HG03139 (cell line): ENCODE measurements around the gene RGS1.

Experiments used
- ATAC-seq: cut with Tn5 transposase; IDR thresholded peaks from one replicate; pipeline ENCODE4 v1.9.1; 2021; ENCODE audit not compliant: unreplicated experiment

The RGS1 gene

GRCh38 chr1:192552760-192553191, 22.8 kb upstream of the RGS1 start:
- no peak for ATAC-seq

GRCh38 chr1:192553741-192554140, 21.8 kb upstream of the RGS1 start:
- no peak for ATAC-seq

GRCh38 chr1:192554904-192555303, 20.7 kb upstream of the RGS1 start:
- ATAC-seq: no peak

- no peak for ATAC-seq
Measured at GRCh38 chr1:192555399-192555798, 20.2 kb upstream of the RGS1 start.

GRCh38 chr1:192557841-192558595, 17.6 kb upstream of the RGS1 start:
- ATAC-seq: no peak

DNA sequence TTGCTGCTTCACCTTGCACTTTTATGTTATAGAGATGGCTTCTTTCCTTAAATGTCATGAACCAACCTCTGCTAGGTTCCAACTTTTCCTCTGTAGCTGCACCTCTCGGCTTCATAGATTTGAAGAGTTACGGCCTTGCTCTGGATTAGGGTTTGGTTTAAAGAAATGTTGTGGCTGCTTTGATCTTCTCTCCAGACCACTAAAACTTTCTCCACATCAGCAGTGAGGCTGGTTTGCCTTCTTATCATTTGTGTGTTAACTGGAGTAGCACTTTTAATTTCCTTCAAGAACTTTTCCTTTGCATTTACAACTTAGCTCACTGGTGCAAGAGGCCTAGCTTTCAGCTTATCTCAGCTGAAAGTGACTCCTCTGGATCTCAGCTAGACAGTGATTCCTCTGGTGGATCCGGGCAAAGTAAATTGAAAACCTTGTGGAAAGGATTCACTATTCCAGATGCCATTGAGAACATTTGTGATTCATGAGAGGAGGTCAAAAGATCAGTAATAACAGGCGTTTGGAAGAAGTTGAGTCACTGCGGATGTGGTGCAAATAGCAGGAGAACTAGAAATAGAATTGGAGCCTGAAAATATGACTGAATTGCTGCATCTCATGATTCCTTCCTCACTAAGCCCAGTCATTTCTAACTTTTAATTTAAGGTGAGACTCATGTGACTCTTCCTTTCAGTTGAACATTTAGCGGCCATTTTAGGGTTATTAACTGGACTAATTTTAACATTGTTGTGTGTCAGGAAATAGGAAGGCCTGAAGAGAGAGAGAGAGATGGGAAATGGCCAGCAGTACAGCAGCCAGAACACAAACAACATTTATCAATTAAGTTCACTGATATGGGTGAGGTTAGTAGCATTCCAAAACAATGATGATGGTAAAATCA, 16.2 kb upstream of the RGS1 start:
- ATAC-seq: no peak

- ATAC-seq: no peak
Measured at GRCh38 chr1:192561301-192561700, 14.3 kb upstream of the RGS1 start.

- ATAC-seq: no peak
Measured at GRCh38 chr1:192563129-192563528, 12.4 kb upstream of the RGS1 start.

GRCh38 chr1:192564099-192564498, 11.5 kb upstream of the RGS1 start:
- no peak for ATAC-seq

DNA sequence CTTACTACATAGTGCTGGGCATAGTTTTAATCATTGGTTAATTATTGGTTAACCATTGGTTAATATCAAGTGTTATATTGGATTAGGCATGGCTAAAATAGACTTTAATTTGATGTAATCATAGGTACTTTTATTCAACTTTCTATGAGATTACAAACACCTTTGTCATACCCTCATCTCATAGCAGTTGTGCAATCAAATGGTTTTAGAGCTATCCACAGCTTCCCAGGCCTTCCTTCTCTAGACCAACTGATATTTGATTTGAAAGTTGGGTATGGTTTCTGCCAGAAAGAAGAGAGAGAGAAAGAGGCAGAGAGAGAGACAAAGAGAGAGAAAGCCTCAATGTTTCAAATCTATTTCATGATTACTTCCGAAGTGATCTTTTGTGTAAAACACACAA, 9.6 kb upstream of the RGS1 start:
- no peak for ATAC-seq

- no peak for ATAC-seq
Measured at GRCh38 chr1:192566657-192567056, 8.9 kb upstream of the RGS1 start.

- ATAC-seq: no peak
Measured at GRCh38 chr1:192568063-192568462, 7.5 kb upstream of the RGS1 start.

- ATAC-seq: no peak
Measured at GRCh38 chr1:192571668-192572067, 3.9 kb upstream of the RGS1 start.

GRCh38 chr1:192573499-192573898, 2.1 kb upstream of the RGS1 start:
- no peak for ATAC-seq

DNA sequence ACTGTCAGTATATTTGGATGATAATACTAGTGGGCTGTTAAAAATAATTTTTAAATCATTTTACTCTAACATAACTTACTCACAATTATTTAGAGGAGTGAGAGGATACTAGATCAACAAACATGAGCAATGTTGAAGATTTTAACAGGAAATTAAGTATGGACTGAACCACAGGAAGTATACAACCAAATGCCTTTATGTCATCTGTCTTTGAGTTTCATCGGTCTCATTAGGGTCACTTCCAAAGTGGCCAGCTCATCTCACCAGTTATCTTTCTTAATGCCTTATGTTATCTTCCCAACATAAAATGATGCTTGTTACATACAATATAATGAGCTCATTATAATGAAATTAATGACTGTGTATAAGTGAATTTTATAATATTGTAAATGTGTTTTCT, 1.5 kb upstream of the RGS1 start:
- ATAC-seq: no peak

- no peak for ATAC-seq
Measured at GRCh38 chr1:192576190-192577144, 894 bp downstream of the RGS1 start.

GRCh38 chr1:192577145-192578140, 1.9 kb downstream of the RGS1 start:
- no peak for ATAC-seq

DNA sequence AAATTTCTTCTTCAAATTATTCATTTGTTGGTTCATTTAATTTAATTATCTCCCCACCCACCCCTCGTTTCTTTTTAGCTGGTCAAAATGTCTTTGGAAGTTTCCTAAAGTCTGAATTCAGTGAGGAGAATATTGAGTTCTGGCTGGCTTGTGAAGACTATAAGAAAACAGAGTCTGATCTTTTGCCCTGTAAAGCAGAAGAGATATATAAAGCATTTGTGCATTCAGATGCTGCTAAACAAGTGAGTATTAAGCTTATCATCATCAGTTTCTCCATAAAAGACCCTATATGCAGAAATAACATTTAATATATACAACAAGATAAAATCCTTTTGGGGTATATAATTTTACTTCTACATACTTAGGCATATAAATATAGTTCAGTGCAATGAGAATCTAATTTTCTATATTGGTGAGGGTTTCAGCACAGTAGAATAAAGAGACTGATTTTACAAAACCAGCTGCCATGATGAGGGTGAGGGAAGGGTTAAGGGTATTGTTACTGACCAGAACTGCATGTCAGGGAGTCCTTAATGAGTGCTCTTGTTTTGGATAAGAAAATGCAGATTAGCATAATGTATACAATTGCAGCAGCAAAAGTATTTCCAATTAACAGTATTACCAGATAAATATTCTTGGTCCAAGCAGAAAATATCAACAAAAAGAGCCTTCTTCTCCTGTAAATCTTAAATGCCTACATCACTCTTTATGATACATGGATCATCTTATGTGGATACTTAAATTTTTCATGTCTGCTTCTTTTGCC, 2.8 kb downstream of the RGS1 start:
- no peak for ATAC-seq
